GM19238 (cell line): Measurements from ENCODE around the gene KCNT1.
"Not testable (repeated sequence)": the region's sequence is repeated elsewhere in the genome, so short reads cannot be mapped to it uniquely, and the experiment has no call there.

ENCODE experiments used
- DNase-seq: peaks from one replicate; pipeline ENCODE4 v3.0.0; 2011; ENCODE audit warnings: low spot score; ENCODE audit not compliant: insufficient read length

KCNT1 gene

GRCh38 chr9:135701959-135702721, at the start of gene KCNT1:
Gene KCNT1 (plus strand): TSS chr9:135702185. CDS start chr9:135702259, 74 bp downstream.
- DNase-seq = peak; percentile 86

GRCh38 chr9:135655317-135655716, 46.7 kb upstream of the KCNT1 start:
- no peak for DNase-seq

- DNase-seq = no peak
Observed at GRCh38 chr9:135657416-135657815, 44.6 kb upstream of the KCNT1 start.

GRCh38 chr9:135659252-135659651, 42.7 kb upstream of the KCNT1 start:
- no peak for DNase-seq

- no peak for DNase-seq
Observed at GRCh38 chr9:135660407-135660806, 41.6 kb upstream of the KCNT1 start.

- no peak for DNase-seq
Observed at GRCh38 chr9:135661816-135662560, 40.0 kb upstream of the KCNT1 start.

GRCh38 chr9:135662758-135663450, 39.1 kb upstream of the KCNT1 start, which contains the start of gene LCN9:
Gene LCN9 (plus strand): TSS chr9:135663309. CDS start chr9:135663322, 13 bp downstream.
- DNase-seq = no peak

GRCh38 chr9:135663451-135663770, 38.6 kb upstream of the KCNT1 start:
- no peak for DNase-seq

- no peak for DNase-seq
Observed at GRCh38 chr9:135663857-135664256, 38.1 kb upstream of the KCNT1 start.

- no peak for DNase-seq
Observed at GRCh38 chr9:135664266-135664665, 37.7 kb upstream of the KCNT1 start.

GRCh38 chr9:135664801-135665794, 36.9 kb upstream of the KCNT1 start:
- no peak for DNase-seq

- DNase-seq = no peak
Observed at GRCh38 chr9:135665795-135666189, 36.2 kb upstream of the KCNT1 start.

GRCh38 chr9:135666534-135667462, 35.2 kb upstream of the KCNT1 start:
- DNase-seq = no peak

GRCh38 chr9:135667463-135668001, 34.5 kb upstream of the KCNT1 start:
- DNase-seq = no peak

- not testable (repeated sequence) for DNase-seq
Observed at GRCh38 chr9:135669018-135669417, 33.0 kb upstream of the KCNT1 start.

- DNase-seq = no peak
Observed at GRCh38 chr9:135669616-135670285, 32.2 kb upstream of the KCNT1 start.

GRCh38 chr9:135670721-135671590, 31.0 kb upstream of the KCNT1 start:
- DNase-seq = no peak

- no peak for DNase-seq
Observed at GRCh38 chr9:135671591-135672041, 30.4 kb upstream of the KCNT1 start.
